BJ (cell line): ENCODE measurements around the gene USP22. TPM values are rescaled to one million over a fixed set of nuclear protein-coding genes. Genes with fewer than 3 reads are reported as not detected.
"Not testable (repeated sequence)": the region's sequence is repeated elsewhere in the genome, so short reads cannot be mapped to it uniquely, and the experiment has no call there.

Experiments used
- CTCF ChIA-PET: fragments of 350-600 bp; formaldehyde crosslinking; extraction: SDS; loops from one replicate; lab custom pipeline; 2021; ENCODE audit warnings: antibody characterized with exemption, inconsistent platforms; lab: Yijun Ruan, JAX
- POLR2A ChIA-PET: fragments of 300-600 bp; sonication (Branson Sonifier 250); formaldehyde crosslinking; extraction: SDS; loops from one replicate; lab custom pipeline; 2021; ENCODE audit warnings: antibody characterized with exemption; lab: Charles Lee
- DNase-seq: peaks from one replicate; pipeline ENCODE4 v3.0.0-alpha.2; 2011; ENCODE audit warnings: low read depth
- H3K27me3 ChIP-seq: 2 replicates; pipeline ENCODE4 v1.6.0; 2011; ENCODE audit warnings: low read length; ENCODE audit not compliant: control insufficient read depth, insufficient read depth
- H3K36me3 ChIP-seq: 2 replicates; pipeline ENCODE4 v1.5.1; 2011; ENCODE audit warnings: low read length; ENCODE audit not compliant: control insufficient read depth, insufficient read depth
- H3K4me3 ChIP-seq: 2 replicates; pipeline ENCODE4 v1.5.1; 2011; ENCODE audit warnings: low read depth, mild to moderate bottlenecking, control low read depth, low read length
- CTCF ChIP-seq: IDR thresholded peaks from 2 replicates; pipeline ENCODE4 v1.5.1; 2011; ENCODE audit warnings: low read depth, mild to moderate bottlenecking, control low read depth, inconsistent platforms, low read length, moderate library complexity; ENCODE audit not compliant: insufficient read depth
- polyA plus RNA-seq: library from polyadenylated mRNA; depleted of rRNA; stranded (reverse); fragments of >200 nt; gene quantifications from 2 replicates; pipeline ENCODE4 v1.2.3, GENCODE V29; 2011

USP22 gene
- polyA plus RNA-seq, 1 experiment = 212 TPM

- ChIA-PET POLR2A (no interaction called here), CTCF (no interaction called here)
- Histone ChIP-seq H3K27me3 (peaks cover 2% of the 10 kb centered on the region; the same call in 1 of the 2 replicates), H3K4me3 (no peak overlapping the region), H3K36me3 (no peaks in the 10 kb centered on the region)
- no peak for DNase-seq
- TF ChIP-seq CTCF = no peak
Observed at GRCh38 chr17:21061971-21062526, 19.2 kb upstream of the USP22 start.

GRCh38 chr17:21061158-21061835 is 18.5 kb upstream of the USP22 start:
- ChIA-PET CTCF (interaction anchor here (1.2 kb wide), 1 partner anchor 42 kb away, joined by 3 read pairs; no protein-coding TSS in a partner anchor), POLR2A (no interaction called here)
- H3K27me3 ChIP-seq = peaks cover 2% of the 10 kb centered on the region; the same call in 1 of the 2 replicates
- no peak overlapping the region for H3K4me3 ChIP-seq
- TF ChIP-seq CTCF = no peak
- H3K36me3 ChIP-seq = no peaks in the 10 kb centered on the region
- no peak for DNase-seq

- Histone ChIP-seq H3K36me3 (no peaks in the 10 kb centered on the region), H3K4me3 (no peak overlapping the region), H3K27me3 (peaks cover 3% of the 10 kb centered on the region)
- CTCF ChIA-PET = interaction anchor here (0.9 to 3.3 kb wide), 3 partner anchors 16 to 44 kb away, joined by 3 to 20 read pairs (median 4); partner anchors contain the start of gene USP22
- no peak for TF ChIP-seq CTCF
- POLR2A ChIA-PET = interaction anchor here (0.6 kb wide), 1 partner anchor 17 kb away, joined by 10 read pairs; the partner anchor contains the start of gene USP22
- no peak for DNase-seq
Observed at GRCh38 chr17:21059761-21060160, 16.9 kb upstream of the USP22 start.

GRCh38 chr17:21058098-21058893 is 15.5 kb upstream of the USP22 start:
- ChIA-PET POLR2A (no interaction called here), CTCF (interaction anchor here (3.3 kb wide), 1 partner anchor 15 kb away, joined by 20 read pairs; the partner anchor contains the start of gene USP22)
- Histone ChIP-seq H3K4me3 (no peak overlapping the region), H3K27me3 (peaks cover 10% of the 10 kb centered on the region), H3K36me3 (no peaks in the 10 kb centered on the region)
- peak; percentile 31 for TF ChIP-seq CTCF
- DNase-seq = no peak

- H3K27me3 ChIP-seq, POLR2A ChIA-PET, H3K4me3 ChIP-seq, DNase-seq, H3K36me3 ChIP-seq: not testable (repeated sequence)
- CTCF ChIA-PET = interaction anchor here (0.8 to 4.1 kb wide), 2 partner anchors 9 to 46 kb away, joined by 4 to 21 read pairs; partner anchors contain the start of gene USP22
Observed at GRCh38 chr17:21053056-21053455, 10.2 kb upstream of the USP22 start.
